ENCODE results near the gene NPEPPS. TPM values are rescaled to one million over a fixed set of nuclear protein-coding genes. Genes with fewer than 3 reads are reported as not detected.

NPEPPS gene
- total RNA-seq, 1 donor from 2014 or later: 183 TPM

GRCh38 chr17:47670064-47670463, 139.2 kb downstream of the NPEPPS start:
- DNase-seq: no peak

Small RNA genes lying within 50 kb of the gene (small RNA-seq; reads per million reads assigned to genes)
- not detected for gene RF00019 (ENCODE audit: low replicate concordance)

Other genes starting within 250 kb of the NPEPPS start
- gene EFCAB13, start 207.2 kb upstream of the NPEPPS start, total RNA-seq: 9.1 TPM
- 174 TPM for gene KPNB1, start 118.8 kb downstream of the NPEPPS start, total RNA-seq
- gene TBKBP1, start 163.1 kb downstream of the NPEPPS start, total RNA-seq: 11.4 TPM
- gene TBX21, start 202.1 kb downstream of the NPEPPS start, total RNA-seq: not detected